Esophagus muscularis mucosa (tissue), 3 donors: ENCODE measurements around the gene RAD51C.
"Not testable (repeated sequence)": the region's sequence is repeated elsewhere in the genome, so short reads cannot be mapped to it uniquely, and the experiment has no call there.

Source experiments
- CTCF ChIP-seq, 3 experiments: fragments of 200-600 bp in 2 of 3; fragments of 450-650 bp in 1 of 3; sonication (generic) in 2 of 3; IDR thresholded peaks; one replicate each; pipeline ENCODE4 v1.5.1; 2017 to 2019; ENCODE audit warnings: antibody characterized with exemption in 3 of 3, mild to moderate bottlenecking in 2 of 3, moderate library complexity in 1 of 3
- POLR2A ChIP-seq: fragments of 450-650 bp; IDR thresholded peaks from one replicate; pipeline ENCODE4 v1.6.1; 2017; ENCODE audit warnings: antibody characterized with exemption, moderate library complexity, mild to moderate bottlenecking, low read depth

- TF ChIP-seq CTCF (IDR thresholded peaks at IDR 0.05); POLR2A: not testable (repeated sequence)
Measured at GRCh38 chr17:58659714-58660084, 32.7 kb upstream of the RAD51C start.
